ENCODE data around the gene RPS6KA2.

GRCh38 chr6:166476634-166477215, 150.3 kb downstream of the RPS6KA2 start:
- TF ChIP-seq CTCF (conservative IDR thresholded peaks at IDR 0.05), result no peak
- TF ChIP-seq EZH2 (IDR thresholded peaks at IDR 0.05; ENCODE audit: low read depth), result no peak
